Mesothelial cell of epicardium (in vitro differentiated cells): ENCODE data around the gene CLCF1. TPM values are rescaled to one million over a fixed set of nuclear protein-coding genes. Genes with fewer than 3 reads are reported as not detected.
A peak's percentile ranks its signal among the peaks of the same experiment; 100 is the strongest.

ENCODE experiments used
- DNase-seq, 2 experiments: peaks; one replicate each; pipeline ENCODE4 v3.0.0; 2021; ENCODE audit warnings: low spot score in 2 of 2; ENCODE audit not compliant: unreplicated experiment in 2 of 2
- H3K27ac Mint-ChIP-seq: 2 replicates; pipeline ENCODE4 v1.8.0; 2021; ENCODE audit warnings: mixed read lengths
- H3K27me3 Mint-ChIP-seq: 2 replicates; pipeline ENCODE4 v1.8.0; 2021; ENCODE audit warnings: low read depth, mixed read lengths
- H3K36me3 Mint-ChIP-seq: 2 replicates; pipeline ENCODE4 v1.8.0; 2021; ENCODE audit warnings: mixed read lengths
- H3K4me1 Mint-ChIP-seq: 2 replicates; pipeline ENCODE4 v1.8.0; 2021; ENCODE audit warnings: mixed read lengths
- H3K4me3 Mint-ChIP-seq: 2 replicates; pipeline ENCODE4 v1.8.0; 2021; ENCODE audit warnings: mild to moderate bottlenecking, moderate library complexity, mixed read lengths
- H3K9me3 Mint-ChIP-seq: 2 replicates; pipeline ENCODE4 v1.8.0; 2021; ENCODE audit warnings: mixed read lengths
- total RNA-seq: library from RNA; stranded (reverse); gene quantifications from 3 replicates; pipeline ENCODE4 v1.2.1, GENCODE V29; 2021
- TF ChIP-seq, protein P1 (sequence below): fragments of 200-600 bp; sonication (generic); IDR thresholded peaks from one replicate; pipeline ENCODE4 v1.5.0; 2021; ENCODE audit warnings: antibody characterized with exemption; ENCODE audit not compliant: unreplicated experiment

The CLCF1 gene
- total RNA-seq, 1 donor from 2014 or later = 5.9 TPM

DNA sequence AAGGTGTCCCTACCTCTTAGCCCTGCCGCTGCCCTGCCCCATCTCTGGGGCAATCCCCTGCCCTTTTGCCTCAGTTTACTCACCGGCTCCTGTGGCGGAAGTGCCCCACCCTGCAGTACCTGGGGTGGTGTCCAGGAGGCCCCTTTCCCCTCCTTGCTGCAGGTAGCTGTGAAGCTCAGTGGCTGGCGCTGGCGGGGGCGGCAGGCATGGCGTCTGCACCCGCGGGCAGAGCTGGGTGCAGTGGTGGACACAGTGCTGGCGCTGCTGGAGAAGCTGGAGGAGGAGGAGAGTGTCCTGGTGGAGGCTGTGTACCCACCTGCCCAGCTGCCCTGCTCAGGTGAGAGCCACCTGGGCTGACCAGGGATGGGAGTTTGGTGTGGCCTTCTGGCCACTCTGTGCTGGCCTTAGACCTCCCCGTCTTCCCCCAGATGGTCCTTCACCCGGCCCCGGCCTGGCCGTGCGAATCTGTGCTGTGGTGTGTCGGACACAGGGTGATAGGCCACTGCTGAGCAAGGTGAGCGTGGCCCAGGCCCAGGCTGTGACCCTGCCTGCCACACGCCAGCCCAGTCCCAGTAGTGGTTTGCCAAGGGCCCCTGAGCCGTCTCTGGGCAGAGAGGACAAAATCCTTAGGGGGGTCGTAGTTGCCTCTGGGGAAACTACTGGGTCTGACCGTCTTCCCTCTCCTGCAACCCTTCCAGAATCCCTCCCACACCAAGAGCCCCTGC lies 46.1 kb upstream of the CLCF1 start:
- no peaks in the 10 kb centered on the region for H3K36me3 Mint-ChIP-seq
- H3K27me3 Mint-ChIP-seq = peaks cover 17% of the 10 kb centered on the region
- peaks cover 23% of the 10 kb centered on the region for H3K4me1 Mint-ChIP-seq
- H3K27ac Mint-ChIP-seq = no peak overlapping the region
- no peaks in the 10 kb centered on the region for H3K9me3 Mint-ChIP-seq
- no peak for DNase-seq
- TF ChIP-seq, protein P1, sequence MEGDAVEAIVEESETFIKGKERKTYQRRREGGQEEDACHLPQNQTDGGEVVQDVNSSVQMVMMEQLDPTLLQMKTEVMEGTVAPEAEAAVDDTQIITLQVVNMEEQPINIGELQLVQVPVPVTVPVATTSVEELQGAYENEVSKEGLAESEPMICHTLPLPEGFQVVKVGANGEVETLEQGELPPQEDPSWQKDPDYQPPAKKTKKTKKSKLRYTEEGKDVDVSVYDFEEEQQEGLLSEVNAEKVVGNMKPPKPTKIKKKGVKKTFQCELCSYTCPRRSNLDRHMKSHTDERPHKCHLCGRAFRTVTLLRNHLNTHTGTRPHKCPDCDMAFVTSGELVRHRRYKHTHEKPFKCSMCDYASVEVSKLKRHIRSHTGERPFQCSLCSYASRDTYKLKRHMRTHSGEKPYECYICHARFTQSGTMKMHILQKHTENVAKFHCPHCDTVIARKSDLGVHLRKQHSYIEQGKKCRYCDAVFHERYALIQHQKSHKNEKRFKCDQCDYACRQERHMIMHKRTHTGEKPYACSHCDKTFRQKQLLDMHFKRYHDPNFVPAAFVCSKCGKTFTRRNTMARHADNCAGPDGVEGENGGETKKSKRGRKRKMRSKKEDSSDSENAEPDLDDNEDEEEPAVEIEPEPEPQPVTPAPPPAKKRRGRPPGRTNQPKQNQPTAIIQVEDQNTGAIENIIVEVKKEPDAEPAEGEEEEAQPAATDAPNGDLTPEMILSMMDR = no peak
- peak overlapping the region; percentile 63 for H3K4me3 Mint-ChIP-seq

DNA sequence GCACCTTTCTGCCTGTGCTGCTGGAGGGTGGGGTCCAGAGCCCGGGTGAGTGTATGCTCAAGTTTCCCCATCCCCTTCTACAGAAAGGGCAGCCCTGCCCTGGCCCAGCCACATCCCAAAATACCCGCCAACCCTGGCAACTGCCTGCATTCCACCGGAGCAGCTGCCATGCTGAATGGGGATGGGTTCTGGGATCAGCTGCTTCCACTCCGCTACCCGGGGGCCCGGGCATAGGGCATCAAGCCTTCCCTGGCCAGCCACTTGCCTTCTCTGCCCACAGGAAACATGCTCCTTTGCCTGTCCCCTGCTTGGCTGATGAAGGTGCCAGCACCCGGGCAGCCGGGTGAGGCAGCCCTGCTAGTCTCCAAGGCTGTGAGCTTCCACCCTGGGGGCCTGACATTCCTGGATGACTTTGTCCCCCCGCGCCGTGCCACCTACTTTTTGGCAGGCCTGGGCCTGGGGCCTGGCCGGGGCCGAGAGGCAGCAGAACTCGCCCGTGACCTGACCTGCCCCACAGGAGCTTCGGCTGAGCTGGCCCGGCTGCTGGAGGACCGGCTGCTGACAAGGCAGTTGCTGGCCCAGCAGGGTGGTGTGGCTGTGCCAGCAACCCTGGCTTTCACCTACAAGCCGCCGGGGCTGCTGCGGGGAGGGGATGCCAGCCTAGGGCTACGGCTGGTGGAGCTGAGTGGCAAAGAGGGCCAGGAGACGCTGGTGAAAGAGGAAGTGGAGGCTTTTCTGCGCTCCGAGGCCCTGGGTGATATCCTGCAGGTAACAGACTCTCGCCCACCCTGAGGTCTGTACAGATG lies 45.3 kb upstream of the CLCF1 start:
- TF ChIP-seq, protein P1 = no peak
- Mint-ChIP-seq H3K4me3 (no peak overlapping the region), H3K27me3 (peaks cover 20% of the 10 kb centered on the region), H3K36me3 (no peaks in the 10 kb centered on the region), H3K27ac (no peak overlapping the region), H3K9me3 (no peaks in the 10 kb centered on the region), H3K4me1 (peaks cover 23% of the 10 kb centered on the region)
- no peak for DNase-seq

DNA sequence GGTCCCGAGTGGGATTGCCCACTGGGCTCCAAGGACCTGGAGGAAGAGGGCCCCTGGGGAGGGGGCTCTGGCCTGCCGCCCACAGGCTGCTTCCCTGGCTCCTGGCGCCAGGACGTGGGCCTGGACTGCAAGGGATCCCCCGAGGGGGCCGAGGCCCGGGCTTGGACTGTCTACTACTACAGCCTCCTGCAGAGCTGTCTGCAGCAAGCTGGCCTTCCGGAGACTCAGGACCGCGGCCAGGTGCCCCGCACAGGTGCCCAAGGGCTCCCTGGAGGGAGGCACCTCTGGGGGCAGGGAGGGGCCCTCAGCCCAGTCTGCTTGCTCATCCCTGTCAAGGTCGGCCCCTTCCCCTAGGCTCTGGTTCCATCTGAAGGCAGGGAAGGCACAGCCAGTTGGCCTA lies 44.0 kb upstream of the CLCF1 start:
- H3K4me1 Mint-ChIP-seq = peaks cover 27% of the 10 kb centered on the region
- peaks cover 30% of the 10 kb centered on the region for H3K27me3 Mint-ChIP-seq
- no peaks in the 10 kb centered on the region for H3K36me3 Mint-ChIP-seq
- H3K4me3 Mint-ChIP-seq = no peak overlapping the region
- TF ChIP-seq, protein P1 = no peak
- no peaks in the 10 kb centered on the region for H3K9me3 Mint-ChIP-seq
- H3K27ac Mint-ChIP-seq = no peak overlapping the region
- DNase-seq = no peak

DNA sequence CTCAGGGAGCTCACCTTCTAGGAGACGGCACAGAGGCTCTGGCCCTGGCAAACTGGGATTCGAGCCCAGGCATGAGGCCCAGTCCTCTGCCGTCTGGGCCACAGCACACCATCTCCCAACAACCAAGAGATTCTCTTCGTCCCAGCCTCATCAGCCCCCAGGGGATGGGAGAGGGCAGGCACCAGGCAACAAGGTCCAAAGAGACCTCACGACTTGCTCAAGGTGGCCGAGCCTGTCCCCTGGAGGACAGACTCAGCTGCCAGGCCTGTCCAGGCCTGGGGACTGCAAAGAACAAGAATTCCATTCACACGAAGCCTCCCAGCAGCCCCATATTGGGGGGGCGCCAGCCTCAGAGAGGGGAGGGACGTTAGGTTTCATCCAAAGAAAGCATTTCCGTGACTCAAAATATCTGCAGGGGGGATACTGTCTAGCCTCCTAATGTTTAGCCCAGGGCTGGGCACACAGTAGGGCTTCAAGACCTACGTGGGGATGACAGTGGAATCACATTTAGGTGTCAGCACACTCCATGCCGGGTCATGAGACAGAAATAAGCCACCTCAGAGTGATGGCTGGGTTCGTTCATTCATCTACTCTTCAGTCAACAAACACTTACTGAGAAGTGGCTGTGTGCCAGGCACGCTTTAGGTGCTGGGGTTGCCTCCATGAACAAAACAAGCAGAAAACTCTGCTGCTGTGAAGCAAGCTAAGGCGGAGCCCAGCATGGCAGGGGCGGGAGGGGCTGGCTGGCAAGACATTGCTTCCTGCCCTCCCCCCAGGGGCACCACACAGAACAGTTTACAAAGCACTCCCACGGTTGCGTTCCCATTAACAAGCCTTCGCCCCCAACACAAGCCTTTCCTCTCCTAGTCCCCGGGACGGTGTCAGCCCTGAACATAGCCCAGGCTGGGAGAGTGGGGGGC lies 43.3 kb upstream of the CLCF1 start:
- peak overlapping the region; percentile 83 for H3K27ac Mint-ChIP-seq
- H3K4me3 Mint-ChIP-seq = peak overlapping the region; percentile 62
- TF ChIP-seq, protein P1 = no peak
- no peak for DNase-seq
- no peaks in the 10 kb centered on the region for H3K9me3 Mint-ChIP-seq
- H3K36me3 Mint-ChIP-seq = no peaks in the 10 kb centered on the region
- peaks cover 27% of the 10 kb centered on the region for H3K4me1 Mint-ChIP-seq
- H3K27me3 Mint-ChIP-seq = peaks cover 38% of the 10 kb centered on the region

DNA sequence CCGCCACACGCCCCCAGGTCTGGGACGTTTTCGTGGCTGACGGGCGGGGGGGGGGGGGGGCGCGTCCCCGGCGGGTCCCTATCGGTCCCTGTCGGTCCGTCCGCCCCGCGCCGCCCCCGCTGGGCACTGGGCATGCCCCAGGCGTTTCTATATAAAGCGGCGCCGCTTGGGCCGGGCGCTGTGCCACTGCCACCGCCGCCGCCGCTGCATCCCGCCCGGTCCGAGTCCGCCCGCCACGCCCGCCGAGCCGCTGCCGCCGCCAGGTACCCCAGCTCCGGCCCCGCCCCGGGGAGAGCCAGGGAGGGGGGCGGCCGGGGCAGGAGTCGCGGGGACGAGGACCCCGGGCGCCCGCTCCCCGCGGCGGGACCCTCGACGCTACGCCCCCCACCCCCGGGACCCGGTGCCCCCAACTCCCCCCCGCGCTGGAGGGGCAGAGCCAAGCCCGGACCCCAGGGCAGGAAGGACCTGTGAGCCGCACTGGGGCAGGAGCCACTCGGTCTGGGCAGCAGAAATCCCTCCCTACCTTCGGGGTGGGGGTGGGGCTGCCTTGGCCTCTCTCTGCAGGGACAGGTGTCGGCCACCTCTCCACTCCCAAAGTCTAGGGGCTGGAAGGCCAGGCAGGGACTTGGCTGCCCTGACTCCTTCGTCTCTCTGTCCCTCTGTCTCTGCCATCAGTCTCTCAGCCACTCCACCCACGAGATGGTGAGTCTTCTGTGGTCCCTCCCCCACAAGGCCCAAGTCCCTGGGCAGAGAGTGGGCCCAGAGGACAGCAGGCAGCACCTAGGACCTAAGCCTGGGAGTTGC lies 42.3 kb upstream of the CLCF1 start, which contains the start of gene CARNS1:
TSS of gene CARNS1 (plus strand) at position 178 of the 804 bp plus-strand sequence. CDS start at position 700, 522 bp downstream.
- Mint-ChIP-seq H3K27ac (peak within 1 kb of the TSS; percentile 83), H3K36me3 (no peaks in the 10 kb centered on the region), H3K9me3 (no peaks in the 10 kb centered on the region), H3K27me3 (peaks cover 45% of the 10 kb centered on the region), H3K4me1 (peaks cover 24% of the 10 kb centered on the region), H3K4me3 (peak within 1 kb of the TSS; percentile 62)
- no peak for DNase-seq
- TF ChIP-seq, protein P1 = no peak
